GM10248 (cell line): ENCODE data around the gene IPO7.
"Not testable (repeated sequence)": the region's sequence is repeated elsewhere in the genome, so short reads cannot be mapped to it uniquely, and the experiment has no call there.

Experiments
- CTCF ChIA-PET: fragments of 300-600 bp; sonication (Branson Sonifier 250); formaldehyde crosslinking; extraction: SDS; loops from one replicate; lab custom pipeline; 2021; ENCODE audit warnings: antibody characterized with exemption; lab: Yijun Ruan, JAX
- POLR2A ChIA-PET: fragments of 350-650 bp; sonication (Branson Sonifier 250); formaldehyde crosslinking; extraction: SDS; loops from one replicate; lab custom pipeline; 2020; ENCODE audit warnings: antibody characterized with exemption; lab: Yijun Ruan, JAX
- DNase-seq: peaks from one replicate; pipeline ENCODE4 v3.0.0; 2012; ENCODE audit errors: extremely low spot score
- CTCF ChIP-seq: IDR thresholded peaks from 2 replicates; pipeline ENCODE4 v1.5.1; 2012; ENCODE audit warnings: mild to moderate bottlenecking, low read depth; ENCODE audit errors: extremely low read depth, missing control alignments, control extremely low read depth

The IPO7 gene

GRCh38 chr11:9396752-9397151 lies 12.3 kb downstream of the IPO7 start:
- POLR2A ChIA-PET: no interaction called here
- CTCF ChIA-PET: no interaction called here
- DNase-seq: peak; percentile 54
- no peak for TF ChIP-seq CTCF

GRCh38 chr11:9397746-9398680 lies 13.6 kb downstream of the IPO7 start:
- no peak for TF ChIP-seq CTCF
- ChIA-PET CTCF (interaction anchor here (0.6 to 1.8 kb wide), 5 partner anchors 8 to 14 kb away, joined by 3 to 4 read pairs (median 3); partner anchors contain the start of gene IPO7), POLR2A (no interaction called here)
- DNase-seq: no peak

- ChIA-PET CTCF (interaction anchor here (1.4 to 1.8 kb wide), 2 partner anchors 10 to 12 kb away, joined by 3 to 4 read pairs; no protein-coding TSS in a partner anchor), POLR2A (no interaction called here)
- no peak for DNase-seq
- TF ChIP-seq CTCF: no peak
These were observed 15.0 kb downstream of the IPO7 start for GRCh38 chr11:9399466-9399865.

GRCh38 chr11:9401884-9402283 lies 17.4 kb downstream of the IPO7 start:
- DNase-seq, POLR2A ChIA-PET: not testable (repeated sequence)
- CTCF ChIA-PET: interaction anchor here (1.2 to 3.1 kb wide), 2 partner anchors 11 to 12 kb away, joined by 3 to 13 read pairs; no protein-coding TSS in a partner anchor

- TF ChIP-seq CTCF: no peak
- ChIA-PET POLR2A (no interaction called here), CTCF (interaction anchor here (1.0 kb wide), 1 partner anchor 262 kb away, joined by 3 read pairs; no protein-coding TSS in a partner anchor)
- no peak for DNase-seq
These were observed 44.3 kb downstream of the IPO7 start for GRCh38 chr11:9428706-9429105.

GRCh38 chr11:9438611-9439010 lies 54.2 kb downstream of the IPO7 start:
- TF ChIP-seq CTCF: no peak
- POLR2A ChIA-PET: no interaction called here
- DNase-seq: no peak
- CTCF ChIA-PET: no interaction called here

GRCh38 chr11:9446230-9446629 lies 61.8 kb downstream of the IPO7 start:
- ChIA-PET CTCF (no interaction called here), POLR2A (no interaction called here)
- DNase-seq: no peak
- no peak for TF ChIP-seq CTCF
